H1 (cell line): ENCODE data around the gene VMP1. TPM values are rescaled to one million over a fixed set of nuclear protein-coding genes. Genes with fewer than 3 reads are reported as not detected.
"Not testable (repeated sequence)": the region's sequence is repeated elsewhere in the genome, so short reads cannot be mapped to it uniquely, and the experiment has no call there.

Source experiments
- CTCF ChIA-PET: fragments of 300-600 bp; sonication (Branson Sonifier 250); formaldehyde crosslinking; loops from one replicate; lab custom pipeline; 2021; ENCODE audit not compliant: partially characterized antibody; lab: Charles Lee
- POLR2A ChIA-PET: fragments of 300-600 bp; sonication (Branson Sonifier 250); formaldehyde crosslinking; loops from one replicate; lab custom pipeline; 2021; ENCODE audit warnings: inconsistent platforms; ENCODE audit not compliant: partially characterized antibody; lab: Charles Lee
- DNase-seq, 2 experiments: peaks; one replicate each; pipeline versions ENCODE4 v3.0.0 to v3.0.0-alpha.2; 2010 to 2022; ENCODE audit warnings: low spot score in 2 of 2, low read depth in 1 of 2, mixed read lengths in 1 of 2
- FAIRE-seq: peaks from 2 replicates; lab custom pipeline; 2011; peaks lifted over from hg19 to GRCh38; lab: Jason Lieb, UNC
- H2AFZ ChIP-seq: 2 replicates; pipeline ENCODE4 v1.8.1; 2012; ENCODE audit warnings: low read length, inconsistent platforms
- H2AK5ac ChIP-seq: 2 replicates; pipeline ENCODE4 v1.6.1; 2013; ENCODE audit warnings: low read depth, low read length
- H2BK120ac ChIP-seq: replicated peaks from 2 replicates; pipeline ENCODE3; 2013; ENCODE audit warnings: low read depth, low read length, inconsistent platforms
- H2BK12ac ChIP-seq: 2 replicates; pipeline ENCODE4 v1.6.1; 2013; ENCODE audit warnings: low read depth, low read length
- H2BK15ac ChIP-seq: 2 replicates; pipeline ENCODE4 v1.6.1; 2013; ENCODE audit warnings: low read length
- H2BK20ac ChIP-seq: 2 replicates; pipeline ENCODE4 v1.6.1; 2013; ENCODE audit warnings: low read length
- H2BK5ac ChIP-seq: 2 replicates; pipeline ENCODE4 v1.6.1; 2013; ENCODE audit warnings: low read depth, low read length
- H3K14ac ChIP-seq: 2 replicates; pipeline ENCODE4 v1.6.1; 2013; ENCODE audit warnings: inconsistent platforms; ENCODE audit not compliant: insufficient read length
- H3K18ac ChIP-seq: 2 replicates; pipeline ENCODE4 v1.6.1; 2013; ENCODE audit warnings: low read length; ENCODE audit errors: extremely low read depth
- H3K23ac ChIP-seq: 2 replicates; pipeline ENCODE4 v1.6.1; 2013; ENCODE audit warnings: inconsistent platforms; ENCODE audit not compliant: insufficient read length
- H3K23me2 ChIP-seq: 2 replicates; pipeline ENCODE4 v1.6.1; 2013; ENCODE audit warnings: low read depth, low read length
- H3K27ac ChIP-seq: 2 replicates; pipeline ENCODE4 v1.6.1; 2011; ENCODE audit warnings: low read depth, low read length, inconsistent platforms
- H3K27me3 ChIP-seq, 4 experiments: replicated peaks in 1 of 4; 1 replicate in 1 of 4; 2 replicates in 3 of 4; pipeline versions ENCODE4 v1.6.1 to v1.8.1; 2011 to 2013; ENCODE audit warnings: low read length in 3 of 4, mild to moderate bottlenecking in 3 of 4, inconsistent platforms in 2 of 4, mixed read lengths in 2 of 4, moderate library complexity in 1 of 4; ENCODE audit not compliant: control insufficient read depth in 3 of 4, insufficient read depth in 3 of 4; ENCODE audit errors: extremely low read depth in 1 of 4
- H3K36me3 ChIP-seq, 4 experiments: 2 replicates each; pipeline versions ENCODE4 v1.6.1 to v1.8.1; 2011 to 2013; ENCODE audit warnings: mild to moderate bottlenecking in 4 of 4, low read length in 3 of 4, moderate library complexity in 2 of 4, control low read depth in 1 of 4, inconsistent platforms in 1 of 4; ENCODE audit not compliant: insufficient read depth in 4 of 4, control insufficient read depth in 2 of 4
- H3K4ac ChIP-seq: replicated peaks from 2 replicates; pipeline ENCODE3; 2013; ENCODE audit warnings: low read length, low read depth, mixed read lengths, inconsistent platforms; ENCODE audit not compliant: insufficient read length
- H3K4me1 ChIP-seq, 4 experiments: replicated peaks in 1 of 4; 1 replicate in 1 of 4; 2 replicates in 3 of 4; pipeline versions ENCODE4 v1.6.1 to v1.8.1; 2011 to 2013; ENCODE audit warnings: low read length in 3 of 4, inconsistent platforms in 2 of 4, mixed read lengths in 1 of 4; ENCODE audit not compliant: insufficient read depth in 4 of 4, control insufficient read depth in 3 of 4
- H3K4me2 ChIP-seq, 2 experiments: 2 replicates each; pipeline versions ENCODE4 v1.6.1 to v1.8.1; 2011 to 2013; ENCODE audit warnings: low read depth in 2 of 2, low read length in 2 of 2, control low read depth in 1 of 2, inconsistent platforms in 1 of 2, mild to moderate bottlenecking in 1 of 2; ENCODE audit not compliant: insufficient read depth in 1 of 2
- H3K4me3 ChIP-seq, 4 experiments: fragments of 200-600, 300-600 bp in 1 of 4; sonication (generic), shearing (Covaris generic), sonication (Bioruptor Twin) in 1 of 4; 2 replicates each; pipeline versions ENCODE4 v1.5.1 to v1.8.1; 2011 to 2016; ENCODE audit warnings: low read length in 4 of 4, low read depth in 3 of 4, control low read depth in 2 of 4, inconsistent platforms in 2 of 4, mild to moderate bottlenecking in 2 of 4, mixed read lengths in 1 of 4, moderate library complexity in 1 of 4; ENCODE audit not compliant: insufficient read depth in 2 of 4; ENCODE audit errors: extremely low read depth in 1 of 4
- H3K56ac ChIP-seq: replicated peaks from 2 replicates; pipeline ENCODE3; 2013; ENCODE audit warnings: low read depth, mild to moderate bottlenecking, mixed read lengths, low read length, inconsistent platforms; ENCODE audit not compliant: insufficient read length
- H3K79me1 ChIP-seq: 2 replicates; pipeline ENCODE4 v1.6.1; 2013; ENCODE audit warnings: low read depth, low read length, control low read depth
- H3K79me2 ChIP-seq, 2 experiments: 2 replicates each; pipeline versions ENCODE4 v1.6.1 to v1.8.1; 2012 to 2013; ENCODE audit warnings: low read length in 2 of 2, mild to moderate bottlenecking in 2 of 2, inconsistent platforms in 1 of 2; ENCODE audit not compliant: insufficient read depth in 2 of 2, control insufficient read depth in 1 of 2
- H3K9ac ChIP-seq, 4 experiments: replicated peaks in 1 of 4; 1 replicate in 1 of 4; 2 replicates in 3 of 4; pipeline versions ENCODE4 v1.6.1 to v1.8.1; 2011 to 2013; ENCODE audit warnings: low read depth in 3 of 4, low read length in 3 of 4, control low read depth in 2 of 4, mild to moderate bottlenecking in 2 of 4, moderate library complexity in 2 of 4, inconsistent platforms in 1 of 4; ENCODE audit errors: extremely low read depth in 1 of 4
- H3K9me3 ChIP-seq, 2 experiments: 2 replicates each; pipeline versions ENCODE4 v1.6.1 to v1.8.1; 2012 to 2013; ENCODE audit warnings: mild to moderate bottlenecking in 2 of 2, moderate library complexity in 2 of 2, control low read depth in 1 of 2, inconsistent platforms in 1 of 2, low read depth in 1 of 2, low read length in 1 of 2, mixed read lengths in 1 of 2; ENCODE audit not compliant: insufficient read depth in 2 of 2
- H4K20me1 ChIP-seq, 2 experiments: replicated peaks in 1 of 2; 2 replicates each; pipeline versions ENCODE3 to v1.8.1; 2011 to 2013; ENCODE audit warnings: inconsistent platforms in 2 of 2, low read length in 2 of 2, mild to moderate bottlenecking in 1 of 2; ENCODE audit not compliant: insufficient read depth in 2 of 2, control insufficient read depth in 1 of 2
- H4K5ac ChIP-seq: 2 replicates; pipeline ENCODE4 v1.6.1; 2013; ENCODE audit warnings: low read length, low read depth, mixed read lengths, inconsistent platforms; ENCODE audit not compliant: insufficient read length
- H4K8ac ChIP-seq: 2 replicates; pipeline ENCODE4 v1.8.0; 2013; ENCODE audit warnings: mild to moderate bottlenecking, moderate library complexity, low read length, inconsistent platforms; ENCODE audit not compliant: insufficient read depth; ENCODE audit errors: extremely low read depth
- H4K91ac ChIP-seq: replicated peaks from 2 replicates; pipeline ENCODE3; 2013; ENCODE audit warnings: low read length, mixed read lengths, inconsistent platforms; ENCODE audit not compliant: insufficient read length
- WGBS, 2 experiments: shearing (Covaris generic) in 1 of 2; methylation state at CpG; one replicate each; pipeline versions ENCODE4 v1.1.6 to v1.1.7; 2013 to 2015; ENCODE audit warnings: low lambda C conversion rate in 2 of 2, mixed read lengths in 2 of 2, inconsistent platforms in 1 of 2, low coverage in 1 of 2, missing lambda C conversion rate in 1 of 2; ENCODE audit not compliant: insufficient replicate concordance in 2 of 2, insufficient coverage in 1 of 2, insufficient read length in 1 of 2; ENCODE audit errors: extremely low coverage in 1 of 2, missing lambda C conversion rate in 1 of 2; 5-methylcytosine and 5-hydroxymethylcytosine counted together
- polyA plus RNA-seq, 7 experiments: library from polyadenylated mRNA; depleted of rRNA in 3 of 7; stranded (reverse) in 5 of 7; unstranded in 2 of 7; fragments of >200 nt in 5 of 7; fragments of 200-250 nt in 2 of 7; gene quantifications; 1 replicate in 5 of 7; 2 replicates in 1 of 7; 4 replicates in 1 of 7; pipeline versions ENCODE4 v1.2.1 to v1.2.3, GENCODE V29; 2011 to 2013; ENCODE audit warnings: missing spikeins in 2 of 7, mixed read lengths in 2 of 7
- total RNA-seq: library from RNA; stranded (reverse); fragmentation: NEBNext Ultra II Directional; extraction: Animal tissue kit (Norgen Biotek cat#: 25700); gene quantifications from 2 replicates; pipeline ENCODE4 v1.2.1, GENCODE V29; 2021

VMP1 gene
- total and polyA plus RNA-seq, 2 of the 8 experiments (the other 6 are each of a cell fraction or from before 2014, with no cell fraction given), result 45.0 to 92.7 TPM

GRCh38 chr17:59755069-59755468 lies 47.6 kb downstream of the VMP1 start:
- not testable (repeated sequence) for H3K27me3 ChIP-seq, H4K91ac ChIP-seq, H2BK15ac ChIP-seq, H2BK120ac ChIP-seq, H3K4me1 ChIP-seq, H3K14ac ChIP-seq, H2AK5ac ChIP-seq, H3K56ac ChIP-seq, H4K8ac ChIP-seq, H3K27ac ChIP-seq, H3K23ac ChIP-seq, H3K79me1 ChIP-seq, H2BK12ac ChIP-seq, FAIRE-seq, H3K9me3 ChIP-seq, H4K20me1 ChIP-seq, H3K36me3 ChIP-seq, H3K4ac ChIP-seq, H3K9ac ChIP-seq, H3K79me2 ChIP-seq, H3K23me2 ChIP-seq, H2BK20ac ChIP-seq, H2AFZ ChIP-seq, DNase-seq, H3K18ac ChIP-seq, H3K4me3 ChIP-seq, H3K4me2 ChIP-seq, H2BK5ac ChIP-seq, H4K5ac ChIP-seq
- CTCF ChIA-PET, result interaction anchor here (0.6 to 4.1 kb wide), 12 partner anchors 8 to 282 kb away, joined by 3 to 32 read pairs (median 6); no protein-coding TSS in a partner anchor
- WGBS, 2 experiments, result 89% methylated on average over 9 of the region's 12 CpGs; no CpG with 5 or more reads in 1 of the 2 experiments
- POLR2A ChIA-PET, result interaction anchor here (0.6 to 1.7 kb wide), 3 partner anchors 47 to 86 kb away, joined by 3 to 6 read pairs (median 3); partner anchors contain the start of genes PTRH2 and VMP1
